CD1c-positive myeloid dendritic cell (primary cell): Measurements from ENCODE around the gene CTRL.

Experiments used
- DNase-seq: peaks from one replicate; pipeline ENCODE4 v3.0.0-alpha.2; 2016; ENCODE audit errors: extremely low spot score

Gene CTRL

GRCh38 chr16:67963292-67963661 lies 31.6 kb upstream of the CTRL start:
- no peak for DNase-seq

- no peak for DNase-seq
Observed at GRCh38 chr16:67962135-67962534, 30.5 kb upstream of the CTRL start.

- DNase-seq, result no peak
Observed at GRCh38 chr16:67961551-67961957, 29.9 kb upstream of the CTRL start.

GRCh38 chr16:67959536-67960329 lies 28.1 kb upstream of the CTRL start:
- no peak for DNase-seq

- DNase-seq, result no peak
Observed at GRCh38 chr16:67957622-67958021, 26.0 kb upstream of the CTRL start.

GRCh38 chr16:67954421-67955196 lies 22.9 kb upstream of the CTRL start:
- DNase-seq, result no peak

GRCh38 chr16:67953641-67954375 lies 22.1 kb upstream of the CTRL start:
- DNase-seq, result no peak

GRCh38 chr16:67951485-67951884 lies 19.8 kb upstream of the CTRL start:
- DNase-seq, result no peak

GRCh38 chr16:67950335-67950843 lies 18.7 kb upstream of the CTRL start:
- DNase-seq, result no peak

- DNase-seq, result no peak
Observed at GRCh38 chr16:67949645-67950044, 18.0 kb upstream of the CTRL start.

- no peak for DNase-seq
Observed at GRCh38 chr16:67948015-67948414, 16.4 kb upstream of the CTRL start.

- no peak for DNase-seq
Observed at GRCh38 chr16:67946966-67947558, 15.4 kb upstream of the CTRL start.

- DNase-seq, result no peak
Observed at GRCh38 chr16:67946128-67946569, 14.5 kb upstream of the CTRL start.

GRCh38 chr16:67945392-67945933 lies 13.8 kb upstream of the CTRL start:
- no peak for DNase-seq

GRCh38 chr16:67944690-67945391 lies 13.2 kb upstream of the CTRL start:
- DNase-seq, result no peak

- no peak for DNase-seq
Observed at GRCh38 chr16:67943619-67944504, 12.2 kb upstream of the CTRL start, which contains the start of gene LCAT. Gene LCAT (minus strand): TSS chr16:67944120. CDS start chr16:67944101, 19 bp downstream.

- no peak for DNase-seq
Observed at GRCh38 chr16:67943256-67943618, 11.6 kb upstream of the CTRL start.

GRCh38 chr16:67942510-67943255 lies 11.0 kb upstream of the CTRL start:
- no peak for DNase-seq

GRCh38 chr16:67942200-67942509 lies 10.5 kb upstream of the CTRL start:
- peak; percentile 37 for DNase-seq
